Activated naive CD8-positive, alpha-beta T cell treated with anti-CD3 and anti-CD28 coated beads, Interleukin-2, amount 50 U/mL, for 24 hours (primary cell): ENCODE results near the gene NMRK2.
"Not testable (repeated sequence)": the region's sequence is repeated elsewhere in the genome, so short reads cannot be mapped to it uniquely, and the experiment has no call there.

ENCODE experiments used
- ATAC-seq: fragments of 150-1000 bp; cut with Tn5 transposase; one replicate; pipeline ENCODE4 v1.10.0; 2021
- DNase-seq: peaks from one replicate; pipeline ENCODE4 v3.0.0; 2021
- H3K27ac Mint-ChIP-seq: one replicate; pipeline ENCODE4 v1.8.0; 2021; ENCODE audit warnings: mild to moderate bottlenecking, mixed read lengths
- H3K27me3 Mint-ChIP-seq: one replicate; pipeline ENCODE4 v1.8.0; 2021; ENCODE audit warnings: mixed read lengths
- H3K36me3 Mint-ChIP-seq: one replicate; pipeline ENCODE4 v1.8.0; 2021; ENCODE audit warnings: low read depth, mixed read lengths
- H3K4me1 Mint-ChIP-seq: one replicate; pipeline ENCODE4 v1.8.0; 2021; ENCODE audit warnings: mixed read lengths
- H3K4me3 Mint-ChIP-seq: one replicate; pipeline ENCODE4 v1.8.0; 2021; ENCODE audit warnings: mild to moderate bottlenecking, moderate library complexity, mixed read lengths
- H3K9me3 Mint-ChIP-seq: one replicate; pipeline ENCODE4 v1.8.0; 2021; ENCODE audit warnings: mixed read lengths

NMRK2 gene

GRCh38 chr19:3914199-3914598 lies 18.7 kb upstream of the NMRK2 start:
- no peaks in the 10 kb centered on the region for H3K36me3 Mint-ChIP-seq
- DNase-seq = no peak
- H3K4me3 Mint-ChIP-seq = no peak overlapping the region
- H3K9me3 Mint-ChIP-seq = no peaks in the 10 kb centered on the region
- no peak overlapping the region for H3K27ac Mint-ChIP-seq
- ATAC-seq = no peak
- H3K4me1 Mint-ChIP-seq = no peaks in the 10 kb centered on the region
- peaks cover 4% of the 10 kb centered on the region for H3K27me3 Mint-ChIP-seq

- H3K9me3 Mint-ChIP-seq = no peaks in the 10 kb centered on the region
- DNase-seq = no peak
- no peak overlapping the region for H3K27ac Mint-ChIP-seq
- H3K4me3 Mint-ChIP-seq = no peak overlapping the region
- peaks cover 7% of the 10 kb centered on the region for H3K27me3 Mint-ChIP-seq
- H3K4me1 Mint-ChIP-seq = no peaks in the 10 kb centered on the region
- no peak for ATAC-seq
- no peaks in the 10 kb centered on the region for H3K36me3 Mint-ChIP-seq
These were observed 16.8 kb upstream of the NMRK2 start for GRCh38 chr19:3916033-3916432.

- Mint-ChIP-seq H3K4me1 (no peaks in the 10 kb centered on the region), H3K4me3 (no peak overlapping the region), H3K27me3 (peaks cover 7% of the 10 kb centered on the region), H3K27ac (no peak overlapping the region), H3K36me3 (no peaks in the 10 kb centered on the region), H3K9me3 (peaks cover 7% of the 10 kb centered on the region)
- ATAC-seq (no peak), DNase-seq (no peak)
These were observed 13.1 kb upstream of the NMRK2 start for GRCh38 chr19:3919793-3920192.

- H3K4me3 Mint-ChIP-seq = no peak overlapping the region
- H3K27ac Mint-ChIP-seq = no peak overlapping the region
- H3K27me3 Mint-ChIP-seq = peaks cover 3% of the 10 kb centered on the region
- no peaks in the 10 kb centered on the region for H3K36me3 Mint-ChIP-seq
- DNase-seq (no peak), ATAC-seq (no peak)
- no peaks in the 10 kb centered on the region for H3K4me1 Mint-ChIP-seq
- H3K9me3 Mint-ChIP-seq = peaks cover 7% of the 10 kb centered on the region
These were observed 9.6 kb upstream of the NMRK2 start for GRCh38 chr19:3923096-3923758.

GRCh38 chr19:3923912-3924311 lies 9.0 kb upstream of the NMRK2 start:
- DNase-seq = no peak
- H3K27ac Mint-ChIP-seq = no peak overlapping the region
- peaks cover 7% of the 10 kb centered on the region for H3K9me3 Mint-ChIP-seq
- peaks cover 3% of the 10 kb centered on the region for H3K27me3 Mint-ChIP-seq
- no peak for ATAC-seq
- no peaks in the 10 kb centered on the region for H3K4me1 Mint-ChIP-seq
- H3K4me3 Mint-ChIP-seq = no peak overlapping the region
- no peaks in the 10 kb centered on the region for H3K36me3 Mint-ChIP-seq

- DNase-seq (no peak), ATAC-seq (no peak)
- H3K4me3 Mint-ChIP-seq = no peak overlapping the region
- H3K9me3 Mint-ChIP-seq = no peaks in the 10 kb centered on the region
- H3K27me3 Mint-ChIP-seq = peaks cover 19% of the 10 kb centered on the region
- H3K4me1 Mint-ChIP-seq = no peaks in the 10 kb centered on the region
- H3K27ac Mint-ChIP-seq = no peak overlapping the region
- no peaks in the 10 kb centered on the region for H3K36me3 Mint-ChIP-seq
These were observed 1.8 kb upstream of the NMRK2 start for GRCh38 chr19:3931041-3931440.

- Mint-ChIP-seq H3K4me1 (no peaks in the 10 kb centered on the region), H3K27me3 (peaks cover 23% of the 10 kb centered on the region), H3K36me3 (no peaks in the 10 kb centered on the region), H3K4me3 (no peak overlapping the region), H3K9me3 (no peaks in the 10 kb centered on the region), H3K27ac (no peak overlapping the region)
- DNase-seq = no peak
- ATAC-seq = no peak
These were observed 3.9 kb downstream of the NMRK2 start for GRCh38 chr19:3936506-3937442.

GRCh38 chr19:3938300-3938950 lies 5.6 kb downstream of the NMRK2 start:
- peaks cover 19% of the 10 kb centered on the region for H3K27me3 Mint-ChIP-seq
- not testable (repeated sequence) for H3K4me3 Mint-ChIP-seq, H3K9me3 Mint-ChIP-seq, DNase-seq, H3K36me3 Mint-ChIP-seq, ATAC-seq, H3K4me1 Mint-ChIP-seq, H3K27ac Mint-ChIP-seq

- Mint-ChIP-seq H3K9me3 (no peaks in the 10 kb centered on the region), H3K4me1 (no peaks in the 10 kb centered on the region), H3K36me3 (no peaks in the 10 kb centered on the region), H3K27ac (no peak overlapping the region), H3K4me3 (no peak overlapping the region), H3K27me3 (peaks cover 2% of the 10 kb centered on the region)
- DNase-seq = no peak
- ATAC-seq = peak; percentile 33
These were observed 10.0 kb downstream of the NMRK2 start for GRCh38 chr19:3942790-3943409.

- ATAC-seq = no peak
- Mint-ChIP-seq H3K36me3 (no peaks in the 10 kb centered on the region), H3K27me3 (no peaks in the 10 kb centered on the region), H3K9me3 (no peaks in the 10 kb centered on the region), H3K4me3 (no peak overlapping the region), H3K4me1 (no peaks in the 10 kb centered on the region), H3K27ac (no peak overlapping the region)
- no peak for DNase-seq
These were observed 11.3 kb downstream of the NMRK2 start for GRCh38 chr19:3944018-3944721.

- Mint-ChIP-seq H3K4me1 (peaks cover 2% of the 10 kb centered on the region), H3K36me3 (no peaks in the 10 kb centered on the region), H3K4me3 (no peak overlapping the region), H3K9me3 (no peaks in the 10 kb centered on the region), H3K27ac (no peak overlapping the region), H3K27me3 (no peaks in the 10 kb centered on the region)
- no peak for DNase-seq
- ATAC-seq = no peak
These were observed 13.0 kb downstream of the NMRK2 start for GRCh38 chr19:3945838-3946237.

GRCh38 chr19:3947316-3947933 lies 14.6 kb downstream of the NMRK2 start:
- not testable (repeated sequence) for DNase-seq, H3K27ac Mint-ChIP-seq, H3K9me3 Mint-ChIP-seq, H3K36me3 Mint-ChIP-seq, H3K27me3 Mint-ChIP-seq, ATAC-seq, H3K4me3 Mint-ChIP-seq
- H3K4me1 Mint-ChIP-seq = peaks cover 11% of the 10 kb centered on the region

GRCh38 chr19:3949294-3949693 lies 16.4 kb downstream of the NMRK2 start:
- no peak overlapping the region for H3K4me3 Mint-ChIP-seq
- ATAC-seq (no peak), DNase-seq (no peak)
- H3K36me3 Mint-ChIP-seq = no peaks in the 10 kb centered on the region
- no peaks in the 10 kb centered on the region for H3K27me3 Mint-ChIP-seq
- no peaks in the 10 kb centered on the region for H3K9me3 Mint-ChIP-seq
- peaks cover 11% of the 10 kb centered on the region for H3K4me1 Mint-ChIP-seq
- H3K27ac Mint-ChIP-seq = no peak overlapping the region
